Measurements from ENCODE around the gene EHBP1. TPM values are rescaled to one million over a fixed set of nuclear protein-coding genes. Genes with fewer than 3 reads are reported as not detected.

The EHBP1 gene
- total and polyA plus RNA-seq, 7 donors = 3.9 to 20.2 (median 14.3) TPM

- Histone ChIP-seq H3K9me3 (no peaks in the 10 kb centered on the region), H3K36me3 (ENCODE audit: insufficient read depth in 1 of 2, low read depth in 1 of 2) (peaks cover 0 to 44% of the 10 kb centered on the region in 2 donors), H3K4me3 (no peak overlapping the region), H3K27ac (no peak overlapping the region), H3K27me3 (ENCODE audit: insufficient read depth in 3 of 3, low read length in 2 of 3) (no peaks in the 10 kb centered on the region), H3K4me1 (no peaks in the 10 kb centered on the region)
- intact Hi-C loops (cut with DNase I) = no loop called here
- 95 to 97% (median 96%) methylated on average over 2 of the region's 2 CpGs for WGBS, 3 donors
- TF ChIP-seq CTCF (IDR thresholded peaks at IDR 0.05) = no peak
- ATAC-seq (no peak), DNase-seq (no peak)
Measured at GRCh38 chr2:62992561-62992960, 287.0 kb downstream of the EHBP1 start.

GRCh38 chr2:62994206-62994605 lies 288.7 kb downstream of the EHBP1 start:
- Histone ChIP-seq H3K27ac (no peak overlapping the region), H3K9me3 (no peaks in the 10 kb centered on the region), H3K36me3 (ENCODE audit: insufficient read depth in 1 of 2, low read depth in 1 of 2) (peaks cover 0 to 40% of the 10 kb centered on the region in 2 donors), H3K4me3 (no peak overlapping the region), H3K4me1 (no peaks in the 10 kb centered on the region), H3K27me3 (ENCODE audit: insufficient read depth in 3 of 3, low read length in 2 of 3) (no peaks in the 10 kb centered on the region)
- 93 to 95% (median 95%) methylated on average over 4 of the region's 4 CpGs for WGBS, 3 donors
- intact Hi-C loops (cut with DNase I) = no loop called here
- no peak for ATAC-seq
- no peak for DNase-seq
- TF ChIP-seq CTCF (IDR thresholded peaks at IDR 0.05) = no peak

- no peak overlapping the region for H3K4me3 ChIP-seq
- no peak overlapping the region for H3K27ac ChIP-seq
- peaks cover 0 to 26% of the 10 kb centered on the region in 2 donors for H3K36me3 ChIP-seq (ENCODE audit: insufficient read depth in 1 of 2, low read depth in 1 of 2)
- no peak for ATAC-seq
- intact Hi-C loops (cut with DNase I) = no loop called here
- DNase-seq = no peak
- no peaks in the 10 kb centered on the region for H3K4me1 ChIP-seq
- 92 to 96% (median 93%) methylated on average over 12 of the region's 12 CpGs for WGBS, 3 donors
- no peaks in the 10 kb centered on the region for H3K27me3 ChIP-seq (ENCODE audit: insufficient read depth in 3 of 3, low read length in 2 of 3)
- no peak for TF ChIP-seq CTCF (IDR thresholded peaks at IDR 0.05)
- H3K9me3 ChIP-seq = no peaks in the 10 kb centered on the region
Measured at GRCh38 chr2:62996534-62997186, 291.1 kb downstream of the EHBP1 start.

GRCh38 chr2:62998949-62999348 lies 293.4 kb downstream of the EHBP1 start:
- ATAC-seq (no peak), DNase-seq (no peak)
- no peaks in the 10 kb centered on the region for H3K4me1 ChIP-seq
- no peaks in the 10 kb centered on the region for H3K27me3 ChIP-seq (ENCODE audit: insufficient read depth in 3 of 3, low read length in 2 of 3)
- H3K4me3 ChIP-seq = no peak overlapping the region
- H3K27ac ChIP-seq = no peak overlapping the region
- peaks cover 0 to 16% of the 10 kb centered on the region in 2 donors for H3K36me3 ChIP-seq (ENCODE audit: insufficient read depth in 1 of 2, low read depth in 1 of 2)
- no peak for TF ChIP-seq CTCF (IDR thresholded peaks at IDR 0.05)
- no peaks in the 10 kb centered on the region for H3K9me3 ChIP-seq
- intact Hi-C loops (cut with DNase I) = no loop called here
- WGBS, 3 donors = 92 to 94% (median 93%) methylated on average over 1 of the region's 1 CpG

- peaks cover 0 to 11% of the 10 kb centered on the region in 2 donors for H3K36me3 ChIP-seq (ENCODE audit: insufficient read depth in 1 of 2, low read depth in 1 of 2)
- H3K4me1 ChIP-seq = no peaks in the 10 kb centered on the region
- DNase-seq (peak in 1 of 2 donors; percentile 45), ATAC-seq (no peak)
- no peak overlapping the region for H3K4me3 ChIP-seq
- TF ChIP-seq CTCF (IDR thresholded peaks at IDR 0.05) = no peak
- 12 to 43% (median 37%) methylated on average over 1 of the region's 1 CpG for WGBS, 3 donors
- no peaks in the 10 kb centered on the region for H3K9me3 ChIP-seq
- H3K27me3 ChIP-seq (ENCODE audit: insufficient read depth in 3 of 3, low read length in 2 of 3) = no peaks in the 10 kb centered on the region
- intact Hi-C loops (cut with DNase I) = no loop called here
- H3K27ac ChIP-seq = no peak overlapping the region
Measured at GRCh38 chr2:62999905-63000304, 294.4 kb downstream of the EHBP1 start.
